ENCODE measurements around the gene MAP4K4.

DNA sequence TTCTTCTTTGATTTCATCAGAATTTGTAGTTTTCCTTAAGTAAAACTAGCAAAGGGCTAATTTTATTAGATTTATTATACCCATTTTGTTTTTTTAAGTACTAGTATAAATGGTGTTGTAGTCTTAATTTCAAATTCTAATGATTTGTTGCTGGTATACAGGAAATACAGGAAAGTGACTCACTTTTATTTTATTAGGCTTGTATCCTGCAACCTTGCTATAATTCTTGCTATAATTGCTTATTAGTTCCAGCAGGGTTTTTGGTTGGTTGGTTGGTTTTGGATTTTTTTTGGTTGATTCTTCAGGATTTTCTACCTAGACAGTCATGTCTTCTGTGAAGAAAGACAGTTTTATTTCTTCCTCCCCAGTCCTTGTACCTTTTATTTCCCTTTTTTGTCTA is 183.6 kb downstream of the MAP4K4 start:
- TF ChIP-seq, protein P1, sequence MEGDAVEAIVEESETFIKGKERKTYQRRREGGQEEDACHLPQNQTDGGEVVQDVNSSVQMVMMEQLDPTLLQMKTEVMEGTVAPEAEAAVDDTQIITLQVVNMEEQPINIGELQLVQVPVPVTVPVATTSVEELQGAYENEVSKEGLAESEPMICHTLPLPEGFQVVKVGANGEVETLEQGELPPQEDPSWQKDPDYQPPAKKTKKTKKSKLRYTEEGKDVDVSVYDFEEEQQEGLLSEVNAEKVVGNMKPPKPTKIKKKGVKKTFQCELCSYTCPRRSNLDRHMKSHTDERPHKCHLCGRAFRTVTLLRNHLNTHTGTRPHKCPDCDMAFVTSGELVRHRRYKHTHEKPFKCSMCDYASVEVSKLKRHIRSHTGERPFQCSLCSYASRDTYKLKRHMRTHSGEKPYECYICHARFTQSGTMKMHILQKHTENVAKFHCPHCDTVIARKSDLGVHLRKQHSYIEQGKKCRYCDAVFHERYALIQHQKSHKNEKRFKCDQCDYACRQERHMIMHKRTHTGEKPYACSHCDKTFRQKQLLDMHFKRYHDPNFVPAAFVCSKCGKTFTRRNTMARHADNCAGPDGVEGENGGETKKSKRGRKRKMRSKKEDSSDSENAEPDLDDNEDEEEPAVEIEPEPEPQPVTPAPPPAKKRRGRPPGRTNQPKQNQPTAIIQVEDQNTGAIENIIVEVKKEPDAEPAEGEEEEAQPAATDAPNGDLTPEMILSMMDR (optimal IDR thresholded peaks at IDR 0.05 in 1 of 3, IDR thresholded peaks at IDR 0.05 in 1 of 3, conservative IDR thresholded peaks at IDR 0.05 in 1 of 3; ENCODE audit: extremely low read depth in 1 of 3, insufficient read depth in 2 of 3, low read length in 3 of 3) = no peak
- TF ChIP-seq EZH2 (IDR thresholded peaks at IDR 0.05; ENCODE audit: low read length) = no peak
